HEK293 (cell line): ENCODE measurements around the gene DCTN3.

Experiments used
- BCL11A ChIP-seq: fragments of 450-650 bp; formaldehyde crosslinking; IDR thresholded peaks from 2 replicates; pipeline ENCODE4 v1.5.1; 2016; ENCODE audit warnings: low read depth, missing biosample characterization, missing genetic modification characterization
- GFI1B ChIP-seq: fragments of 450-650 bp; formaldehyde crosslinking; IDR thresholded peaks from 2 replicates; pipeline ENCODE4 v1.5.1; 2016; ENCODE audit warnings: missing biosample characterization, missing genetic modification characterization
- GLIS2 ChIP-seq: fragments of 450-650 bp; formaldehyde crosslinking; IDR thresholded peaks from 2 replicates; pipeline ENCODE4 v1.5.1; 2016; ENCODE audit warnings: missing biosample characterization, missing genetic modification characterization
- HOXA7 ChIP-seq: sonication (generic); formaldehyde crosslinking; IDR thresholded peaks from 2 replicates; pipeline ENCODE4 v1.8.1; 2022; ENCODE audit warnings: missing genetic modification reagents, borderline replicate concordance
- INSM2 ChIP-seq: fragments of 450-650 bp; formaldehyde crosslinking; IDR thresholded peaks from 2 replicates; pipeline ENCODE4 v1.5.1; 2016; ENCODE audit warnings: missing biosample characterization, missing genetic modification characterization
- KLF8 ChIP-seq: fragments of 450-650 bp; formaldehyde crosslinking; IDR thresholded peaks from 2 replicates; pipeline ENCODE4 v1.5.1; 2016; ENCODE audit warnings: missing biosample characterization, missing genetic modification characterization
- MEIS1 ChIP-seq: sonication (generic); formaldehyde crosslinking; IDR thresholded peaks from 2 replicates; pipeline ENCODE4 v1.8.1; 2022; ENCODE audit warnings: missing genetic modification reagents, mild to moderate bottlenecking, borderline replicate concordance
- TSHZ1 ChIP-seq: fragments of 450-650 bp; formaldehyde crosslinking; IDR thresholded peaks from 2 replicates; pipeline ENCODE4 v1.5.1; 2016; ENCODE audit warnings: missing biosample characterization, missing genetic modification characterization, borderline replicate concordance
- ZBTB17 ChIP-seq: fragments of 450-650 bp; formaldehyde crosslinking; IDR thresholded peaks from 2 replicates; pipeline ENCODE4 v1.5.1; 2016; ENCODE audit warnings: missing biosample characterization, missing genetic modification characterization
- ZBTB20 ChIP-seq: fragments of 450-650 bp; formaldehyde crosslinking; IDR thresholded peaks from 2 replicates; pipeline ENCODE4 v1.5.1; 2016; ENCODE audit warnings: missing biosample characterization, missing genetic modification characterization
- ZEB2 ChIP-seq: fragments of 450-650 bp; formaldehyde crosslinking; IDR thresholded peaks from 2 replicates; pipeline ENCODE4 v1.5.1; 2016; ENCODE audit warnings: missing biosample characterization, missing genetic modification characterization
- ZNF10 ChIP-seq: fragments of 450-650 bp; formaldehyde crosslinking; IDR thresholded peaks from 2 replicates; pipeline ENCODE4 v1.5.1; 2017; ENCODE audit warnings: missing biosample characterization, missing genetic modification characterization
- ZNF169 ChIP-seq: fragments of 450-650 bp; formaldehyde crosslinking; IDR thresholded peaks from 2 replicates; pipeline ENCODE4 v1.5.1; 2016; ENCODE audit warnings: missing biosample characterization, missing genetic modification characterization
- ZNF19 ChIP-seq: fragments of 450-650 bp; formaldehyde crosslinking; IDR thresholded peaks from 2 replicates; pipeline ENCODE4; 2016; ENCODE audit warnings: missing biosample characterization, missing genetic modification characterization, low read depth
- ZNF2 ChIP-seq: fragments of 450-650 bp; formaldehyde crosslinking; IDR thresholded peaks from 2 replicates; pipeline ENCODE4 v1.5.1; 2016; ENCODE audit warnings: missing biosample characterization, missing genetic modification characterization
- ZNF202 ChIP-seq: fragments of 450-650 bp; formaldehyde crosslinking; IDR thresholded peaks from 2 replicates; pipeline ENCODE4 v1.5.1; 2016; ENCODE audit warnings: missing biosample characterization, missing genetic modification characterization, borderline replicate concordance
- ZNF324 ChIP-seq: fragments of 450-650 bp; formaldehyde crosslinking; IDR thresholded peaks from 2 replicates; pipeline ENCODE4 v1.5.1; 2016; ENCODE audit warnings: missing biosample characterization, missing genetic modification characterization
- ZNF335 ChIP-seq: fragments of 450-650 bp; formaldehyde crosslinking; conservative IDR thresholded peaks from 2 replicates; pipeline ENCODE4 v1.5.1; 2016; ENCODE audit warnings: missing biosample characterization, missing genetic modification characterization
- ZNF341 ChIP-seq: fragments of 450-650 bp; formaldehyde crosslinking; IDR thresholded peaks from 2 replicates; pipeline ENCODE4; 2016; ENCODE audit warnings: low read depth, missing biosample characterization, missing genetic modification characterization
- ZNF423 ChIP-seq: fragments of 450-650 bp; formaldehyde crosslinking; IDR thresholded peaks from 2 replicates; pipeline ENCODE4 v1.5.1; 2016; ENCODE audit warnings: missing biosample characterization, missing genetic modification characterization
- ZNF585B ChIP-seq: fragments of 450-650 bp; formaldehyde crosslinking; IDR thresholded peaks from 2 replicates; pipeline ENCODE4 v1.5.1; 2016; ENCODE audit warnings: missing biosample characterization, missing genetic modification characterization
- ZNF670 ChIP-seq: fragments of 450-650 bp; formaldehyde crosslinking; IDR thresholded peaks from 2 replicates; pipeline ENCODE4 v1.5.1; 2016; ENCODE audit warnings: missing biosample characterization, missing genetic modification characterization, low read depth
- ZNF704 ChIP-seq: fragments of 450-650 bp; formaldehyde crosslinking; IDR thresholded peaks from 2 replicates; pipeline ENCODE4 v1.5.1; 2016; ENCODE audit warnings: missing biosample characterization, missing genetic modification characterization
- ZNF776 ChIP-seq: fragments of 450-650 bp; formaldehyde crosslinking; IDR thresholded peaks from 2 replicates; pipeline ENCODE4 v1.5.0; 2017; ENCODE audit warnings: missing biosample characterization, missing genetic modification characterization, borderline replicate concordance
- ZNF843 ChIP-seq: fragments of 450-650 bp; formaldehyde crosslinking; IDR thresholded peaks from 2 replicates; pipeline ENCODE4 v1.5.1; 2016; ENCODE audit warnings: missing biosample characterization, missing genetic modification characterization
- ZSCAN16 ChIP-seq: fragments of 450-650 bp; formaldehyde crosslinking; IDR thresholded peaks from 2 replicates; pipeline ENCODE4 v1.5.1; 2016; ENCODE audit warnings: missing biosample characterization, missing genetic modification characterization
- TF ChIP-seq, protein P1 (sequence below): fragments of 450-650 bp; formaldehyde crosslinking; IDR thresholded peaks from 2 replicates; pipeline ENCODE4 v1.5.1; 2016; ENCODE audit warnings: missing biosample characterization, missing genetic modification characterization
- TF ChIP-seq, protein P2 (sequence below): sonication (generic); formaldehyde crosslinking; IDR thresholded peaks from 2 replicates; pipeline ENCODE4 v1.8.1; 2022; ENCODE audit warnings: mild to moderate bottlenecking, moderate library complexity, missing genetic modification reagents

The DCTN3 gene

GRCh38 chr9:34651876-34652601 is 31.7 kb upstream of the DCTN3 start, which contains the start of gene IL11RA (continued):
- TF ChIP-seq, protein P1, sequence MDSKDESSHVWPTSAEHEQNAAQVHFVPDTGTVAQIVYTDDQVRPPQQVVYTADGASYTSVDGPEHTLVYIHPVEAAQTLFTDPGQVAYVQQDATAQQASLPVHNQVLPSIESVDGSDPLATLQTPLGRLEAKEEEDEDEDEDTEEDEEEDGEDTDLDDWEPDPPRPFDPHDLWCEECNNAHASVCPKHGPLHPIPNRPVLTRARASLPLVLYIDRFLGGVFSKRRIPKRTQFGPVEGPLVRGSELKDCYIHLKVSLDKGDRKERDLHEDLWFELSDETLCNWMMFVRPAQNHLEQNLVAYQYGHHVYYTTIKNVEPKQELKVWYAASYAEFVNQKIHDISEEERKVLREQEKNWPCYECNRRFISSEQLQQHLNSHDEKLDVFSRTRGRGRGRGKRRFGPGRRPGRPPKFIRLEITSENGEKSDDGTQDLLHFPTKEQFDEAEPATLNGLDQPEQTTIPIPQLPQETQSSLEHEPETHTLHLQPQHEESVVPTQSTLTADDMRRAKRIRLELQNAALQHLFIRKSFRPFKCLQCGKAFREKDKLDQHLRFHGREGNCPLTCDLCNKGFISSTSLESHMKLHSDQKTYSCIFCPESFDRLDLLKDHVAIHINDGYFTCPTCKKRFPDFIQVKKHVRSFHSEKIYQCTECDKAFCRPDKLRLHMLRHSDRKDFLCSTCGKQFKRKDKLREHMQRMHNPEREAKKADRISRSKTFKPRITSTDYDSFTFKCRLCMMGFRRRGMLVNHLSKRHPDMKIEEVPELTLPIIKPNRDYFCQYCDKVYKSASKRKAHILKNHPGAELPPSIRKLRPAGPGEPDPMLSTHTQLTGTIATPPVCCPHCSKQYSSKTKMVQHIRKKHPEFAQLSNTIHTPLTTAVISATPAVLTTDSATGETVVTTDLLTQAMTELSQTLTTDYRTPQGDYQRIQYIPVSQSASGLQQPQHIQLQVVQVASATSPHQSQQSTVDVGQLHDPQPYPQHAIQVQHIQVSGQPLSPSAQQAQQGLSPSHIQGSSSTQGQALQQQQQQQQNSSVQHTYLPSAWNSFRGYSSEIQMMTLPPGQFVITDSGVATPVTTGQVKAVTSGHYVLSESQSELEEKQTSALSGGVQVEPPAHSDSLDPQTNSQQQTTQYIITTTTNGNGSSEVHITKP (tag by site-specific recombination) = no peak; the same call in 1 of the 2 replicates
- peak; percentile 25; the same call in 1 of the 2 replicates for TF ChIP-seq ZNF324 (tag by site-specific recombination)
- 0 out of 2 replicates have a peak, but pooled peaks have one; percentile 12 for TF ChIP-seq TSHZ1 (tag by site-specific recombination)
- no peak for TF ChIP-seq ZNF10 (tag by site-specific recombination)
- peak; percentile 85 for TF ChIP-seq BCL11A (tag by site-specific recombination)
- TF ChIP-seq HOXA7 = no peak
- TF ChIP-seq ZNF335 (tag by site-specific recombination) = peak; percentile 51
- peak; percentile 42; the same call in 1 of the 2 replicates for TF ChIP-seq ZEB2 (tag by site-specific recombination)
- TF ChIP-seq ZBTB17 (tag by site-specific recombination) = peak; percentile 74
- peak; percentile 52 for TF ChIP-seq ZNF843 (tag by site-specific recombination)
- TF ChIP-seq ZNF169 (tag by site-specific recombination) = 0 out of 2 replicates have a peak, but pooled peaks have one; percentile 44
- no peak for TF ChIP-seq ZNF19 (tag by site-specific recombination)
- TF ChIP-seq, protein P2, sequence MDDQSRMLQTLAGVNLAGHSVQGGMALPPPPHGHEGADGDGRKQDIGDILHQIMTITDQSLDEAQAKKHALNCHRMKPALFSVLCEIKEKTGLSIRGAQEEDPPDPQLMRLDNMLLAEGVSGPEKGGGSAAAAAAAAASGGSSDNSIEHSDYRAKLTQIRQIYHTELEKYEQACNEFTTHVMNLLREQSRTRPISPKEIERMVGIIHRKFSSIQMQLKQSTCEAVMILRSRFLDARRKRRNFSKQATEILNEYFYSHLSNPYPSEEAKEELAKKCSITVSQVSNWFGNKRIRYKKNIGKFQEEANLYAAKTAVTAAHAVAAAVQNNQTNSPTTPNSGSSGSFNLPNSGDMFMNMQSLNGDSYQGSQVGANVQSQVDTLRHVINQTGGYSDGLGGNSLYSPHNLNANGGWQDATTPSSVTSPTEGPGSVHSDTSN = peak; percentile 56; the same call in 1 of the 2 replicates
- no peak for TF ChIP-seq ZNF670
- TF ChIP-seq ZNF585B = no peak
- TF ChIP-seq INSM2 (tag by site-specific recombination) = 0 out of 2 replicates have a peak, but pooled peaks have one; percentile 61
- peak; percentile 32; the same call in 1 of the 2 replicates for TF ChIP-seq ZBTB20 (tag by site-specific recombination)
- TF ChIP-seq ZNF423 (tag by site-specific recombination) = no peak
- 0 out of 2 replicates have a peak, but pooled peaks have one; percentile 36 for TF ChIP-seq MEIS1 (CRISPR knock-in tag)
- TF ChIP-seq ZNF776 (tag by site-specific recombination) = no peak
- TF ChIP-seq ZNF2 (tag by site-specific recombination) = 0 out of 2 replicates have a peak, but pooled peaks have one; percentile 36
- no peak for TF ChIP-seq ZNF202 (tag by site-specific recombination)
- no peak for TF ChIP-seq GFI1B (tag by site-specific recombination)
- peak; percentile 36; the same call in 1 of the 2 replicates for TF ChIP-seq ZNF341 (tag by site-specific recombination)
- TF ChIP-seq ZNF704 (tag by site-specific recombination) = no peak
- TF ChIP-seq GLIS2 (tag by site-specific recombination) = peak; percentile 71
- TF ChIP-seq KLF8 (tag by site-specific recombination) = peak; percentile 63; the same call in 1 of the 2 replicates
- no peak for TF ChIP-seq ZSCAN16 (tag by site-specific recombination)
